Measurements from ENCODE around the gene PHPT1. TPM values are rescaled to one million over a fixed set of nuclear protein-coding genes. Genes with fewer than 3 reads are reported as not detected.
A peak's percentile ranks its signal among the peaks of the same experiment; 100 is the strongest.
"Not testable (repeated sequence)": the region's sequence is repeated elsewhere in the genome, so short reads cannot be mapped to it uniquely, and the experiment has no call there.

Gene PHPT1
- total RNA-seq (10 to 100 TPM; 13.6 to 17.8 TPM), total RNA-seq (2.8 to 45.8 (median 11.5) reads per million in 172 experiments)
- polyA plus RNA-seq (2013, experiment 1 of 2), result 26.9 TPM
- 34.0 TPM for polyA plus RNA-seq (2013, experiment 2 of 2)

DNA sequence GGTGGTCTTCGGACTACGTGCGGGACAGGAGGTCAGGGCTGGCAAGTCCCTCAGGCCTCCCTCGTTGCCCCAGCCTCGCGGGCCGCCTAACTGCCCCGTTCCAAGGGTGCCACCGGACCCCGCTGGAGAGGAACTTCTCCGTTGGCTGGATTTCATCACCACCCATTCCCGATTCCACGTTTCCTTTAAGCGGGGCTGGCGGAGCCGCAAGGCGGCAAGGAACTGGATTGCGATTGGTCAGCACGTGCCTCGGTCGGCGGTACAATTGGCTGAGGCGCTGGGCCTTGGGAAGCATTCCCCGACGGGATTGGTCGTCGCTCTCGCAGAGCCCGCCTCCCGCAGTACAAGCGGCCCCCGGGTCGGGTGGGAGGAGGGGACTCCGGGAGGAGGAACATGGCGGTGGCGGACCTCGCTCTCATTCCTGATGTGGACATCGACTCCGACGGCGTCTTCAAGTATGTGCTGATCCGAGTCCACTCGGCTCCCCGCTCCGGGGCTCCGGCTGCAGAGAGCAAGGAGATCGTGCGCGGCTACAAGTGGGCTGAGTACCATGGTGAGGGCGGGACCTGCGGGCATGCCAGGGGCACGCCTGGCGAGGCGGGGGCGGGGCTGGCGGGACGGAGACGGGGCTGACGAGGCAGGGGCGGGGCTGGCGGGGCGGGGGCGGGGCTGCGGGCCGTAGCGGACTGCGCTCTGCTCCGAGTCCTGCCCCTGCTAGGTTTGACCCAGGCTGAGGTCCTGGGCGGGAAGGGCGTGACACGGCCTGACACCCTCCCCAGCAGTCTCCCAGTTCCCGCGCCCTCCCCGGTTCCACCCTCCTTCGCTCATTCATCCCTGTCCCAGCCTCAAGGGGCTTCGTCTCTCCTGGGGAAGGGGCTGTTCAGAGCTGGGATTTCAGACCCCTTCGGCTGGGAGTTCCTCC lies at the start of gene PHPT1:
Gene PHPT1, plus strand, starts transcription at position 372 of the 922 bp plus-strand sequence. Its CDS starts 22 bp downstream, at position 394.
- Histone ChIP-seq H3K36me3 (ENCODE audit: insufficient read depth, low read length) (peaks cover 10% of the 10 kb centered on the region), H3K27me3 (ENCODE audit: control insufficient read depth in 1 of 2, insufficient read depth in 2 of 2, low read length in 2 of 2) (peaks cover 15 to 16% of the 10 kb centered on the region in 2 experiments), H3K9me3 (ENCODE audit: control insufficient read depth in 1 of 2, insufficient read depth in 1 of 2, low read length in 2 of 2) (peaks cover 0 to 15% of the 10 kb centered on the region in 2 experiments), H3K4me1 (ENCODE audit: insufficient read depth, low read length) (peaks cover 45% of the 10 kb centered on the region), H3K4me3 (ENCODE audit: low read length) (peak within 1 kb of the TSS; percentile 84), H3K27ac (ENCODE audit: low read depth in 1 of 2, low read length in 2 of 2) (peak within 1 kb of the TSS in 1 of 2 donors; percentile 60)
- Mint-ChIP-seq H3K27me3 (peaks cover 21% of the 10 kb centered on the region), H3K9me3 (no peaks in the 10 kb centered on the region), H3K27ac (peak within 1 kb of the TSS; percentile 91), H3K4me1 (ENCODE audit: low read depth) (peaks cover 10% of the 10 kb centered on the region), H3K4me3 (peak within 1 kb of the TSS; percentile 97), H3K36me3 (ENCODE audit: low read depth) (peaks cover 8% of the 10 kb centered on the region)
- CTCF ChIA-PET, result no interaction called here
- intact Hi-C loops (cut with DNase I, micrococcal nuclease), result loop anchor here (1.0 to 10.0 kb wide), 7 partner anchors 17 to 96 kb away; partner anchors contain the start of genes FBXW5 (in 2 of the 2), RABL6 (in 2 of the 2), TRAF2 (in 2 of the 2) and C8G (in 1 of the 2)
- TF ChIP-seq, protein P1, sequence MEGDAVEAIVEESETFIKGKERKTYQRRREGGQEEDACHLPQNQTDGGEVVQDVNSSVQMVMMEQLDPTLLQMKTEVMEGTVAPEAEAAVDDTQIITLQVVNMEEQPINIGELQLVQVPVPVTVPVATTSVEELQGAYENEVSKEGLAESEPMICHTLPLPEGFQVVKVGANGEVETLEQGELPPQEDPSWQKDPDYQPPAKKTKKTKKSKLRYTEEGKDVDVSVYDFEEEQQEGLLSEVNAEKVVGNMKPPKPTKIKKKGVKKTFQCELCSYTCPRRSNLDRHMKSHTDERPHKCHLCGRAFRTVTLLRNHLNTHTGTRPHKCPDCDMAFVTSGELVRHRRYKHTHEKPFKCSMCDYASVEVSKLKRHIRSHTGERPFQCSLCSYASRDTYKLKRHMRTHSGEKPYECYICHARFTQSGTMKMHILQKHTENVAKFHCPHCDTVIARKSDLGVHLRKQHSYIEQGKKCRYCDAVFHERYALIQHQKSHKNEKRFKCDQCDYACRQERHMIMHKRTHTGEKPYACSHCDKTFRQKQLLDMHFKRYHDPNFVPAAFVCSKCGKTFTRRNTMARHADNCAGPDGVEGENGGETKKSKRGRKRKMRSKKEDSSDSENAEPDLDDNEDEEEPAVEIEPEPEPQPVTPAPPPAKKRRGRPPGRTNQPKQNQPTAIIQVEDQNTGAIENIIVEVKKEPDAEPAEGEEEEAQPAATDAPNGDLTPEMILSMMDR (IDR thresholded peaks at IDR 0.05), result no peak
- DNase-seq, result peak; percentile 89 to 98 (median 94)
- POLR2A ChIA-PET, result interaction anchor here (0.9 to 1.7 kb wide), 2 partner anchors 32 to 37 kb away, joined by 3 to 4 read pairs; partner anchors contain the start of gene TRAF2
- ATAC-seq (ENCODE audit: poor library complexity), result peak; percentile 92

DNA sequence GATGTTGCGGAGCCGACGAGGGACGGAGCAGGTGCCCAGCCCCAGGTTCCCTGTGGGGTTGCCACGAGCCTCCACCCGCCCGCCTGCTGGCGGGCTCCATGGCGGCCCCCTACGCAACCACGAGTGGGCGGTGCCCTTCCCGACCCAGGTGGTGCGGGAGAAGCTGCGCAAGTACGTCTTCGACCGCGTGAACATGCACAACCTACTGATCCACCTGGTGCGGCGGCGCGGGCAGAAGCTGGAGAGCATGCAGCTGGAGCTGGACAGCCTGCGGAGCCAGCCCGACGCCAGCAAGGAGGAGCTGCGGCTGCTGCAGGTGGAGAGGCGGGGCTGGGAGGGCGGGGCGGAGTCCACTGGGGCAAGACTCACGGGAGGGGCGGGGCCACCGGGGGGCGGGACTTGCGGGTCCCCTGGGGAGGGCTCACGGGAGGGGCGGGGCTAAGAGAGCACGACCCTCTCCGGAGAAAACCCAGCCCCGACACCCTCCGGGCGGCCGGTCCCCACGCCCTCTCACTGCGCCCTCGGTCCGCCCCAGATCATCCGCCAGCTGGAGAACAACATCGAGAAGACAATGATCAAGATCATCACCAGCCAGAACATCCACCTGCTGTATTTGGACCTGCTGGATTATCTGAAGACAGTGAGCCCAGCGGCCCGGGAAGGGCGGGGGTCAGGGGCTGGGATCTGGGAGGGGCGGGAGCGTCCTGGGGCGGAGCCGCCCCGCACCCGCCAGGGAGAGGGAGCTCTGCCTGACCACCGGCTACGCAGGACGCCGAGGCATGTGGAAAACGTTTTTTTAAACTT lies 49.2 kb upstream of the PHPT1 start:
- Histone ChIP-seq H3K4me1 (ENCODE audit: insufficient read depth, low read length) (peaks cover 33% of the 10 kb centered on the region), H3K36me3 (ENCODE audit: insufficient read depth, low read length) (no peaks in the 10 kb centered on the region), H3K27me3 (ENCODE audit: control insufficient read depth in 1 of 2, insufficient read depth in 2 of 2, low read length in 2 of 2) (peaks cover 0 to 3% of the 10 kb centered on the region in 2 experiments), H3K4me3 (ENCODE audit: low read length) (peak overlapping the region; percentile 70), H3K27ac (ENCODE audit: low read depth in 1 of 2, low read length in 2 of 2) (no peak overlapping the region), H3K9me3 (ENCODE audit: control insufficient read depth in 1 of 2, insufficient read depth in 1 of 2, low read length in 2 of 2) (no peaks in the 10 kb centered on the region)
- intact Hi-C loops (cut with DNase I, micrococcal nuclease), result loop anchor here (1.0 to 10.0 kb wide), 4 partner anchors 9 to 655 kb away; partner anchors contain the start of genes NSMF (in 1 of the 2), SNAPC4 (in 1 of the 2) and TMEM141 (in 1 of the 2)
- peak; percentile 72 for ATAC-seq (ENCODE audit: poor library complexity)
- Mint-ChIP-seq H3K9me3 (no peaks in the 10 kb centered on the region), H3K4me1 (ENCODE audit: low read depth) (peaks cover 37% of the 10 kb centered on the region), H3K27me3 (no peaks in the 10 kb centered on the region), H3K27ac (peak overlapping the region; percentile 71), H3K4me3 (peak overlapping the region; percentile 87), H3K36me3 (ENCODE audit: low read depth) (no peaks in the 10 kb centered on the region)
- peak; percentile 78 to 98 (median 90) for DNase-seq
- TF ChIP-seq, protein P1 (IDR thresholded peaks at IDR 0.05), result no peak
- ChIA-PET CTCF (interaction anchor here (0.8 kb wide), 1 partner anchor 229 kb away, joined by 3 read pairs; no protein-coding TSS in a partner anchor), POLR2A (interaction anchor here (0.7 to 3.8 kb wide), 9 partner anchors 8 to 659 kb away, joined by 3 to 20 read pairs (median 4); partner anchors contain the start of genes MAN1B1, NSMF, RABL6 and SAPCD2)

DNA sequence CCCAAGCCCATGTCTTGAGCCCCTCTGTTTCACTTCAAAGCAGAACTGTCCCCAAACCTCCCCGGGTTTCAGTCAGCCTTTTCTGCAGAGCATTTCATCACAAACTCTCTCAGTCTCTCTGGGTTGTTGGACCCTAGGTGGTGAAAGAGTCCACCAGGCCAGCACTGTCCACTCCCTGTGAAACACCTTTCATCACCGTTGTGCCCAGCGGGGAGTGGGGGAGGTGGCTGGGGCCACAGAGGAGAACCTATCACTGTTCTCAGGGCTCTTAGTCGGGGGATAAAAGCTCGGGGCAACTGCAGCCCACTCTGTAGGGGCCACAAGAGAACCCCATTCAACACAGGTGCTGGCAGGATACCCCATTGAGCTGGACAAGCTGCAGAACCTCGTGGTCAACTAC lies 46.9 kb upstream of the PHPT1 start:
- H3K4me1 ChIP-seq (ENCODE audit: insufficient read depth, low read length), result peaks cover 44% of the 10 kb centered on the region
- peaks cover 4% of the 10 kb centered on the region for H3K36me3 Mint-ChIP-seq (ENCODE audit: low read depth)
- ATAC-seq (ENCODE audit: poor library complexity), result no peak
- no peaks in the 10 kb centered on the region for H3K27me3 Mint-ChIP-seq
- peaks cover 36% of the 10 kb centered on the region for H3K4me1 Mint-ChIP-seq (ENCODE audit: low read depth)
- intact Hi-C loops (cut with DNase I, micrococcal nuclease), result loop anchor here (10.0 kb wide), 2 partner anchors 102 to 398 kb away; partner anchors contain the start of gene SNAPC4 (in 1 of the 2)
- CTCF ChIA-PET, result no interaction called here
- H3K4me3 ChIP-seq (ENCODE audit: low read length), result no peak overlapping the region
- H3K27me3 ChIP-seq (ENCODE audit: control insufficient read depth in 1 of 2, insufficient read depth in 2 of 2, low read length in 2 of 2), result peaks cover 0 to 3% of the 10 kb centered on the region in 2 experiments
- H3K9me3 Mint-ChIP-seq, result no peaks in the 10 kb centered on the region
- H3K9me3 ChIP-seq (ENCODE audit: control insufficient read depth in 1 of 2, insufficient read depth in 1 of 2, low read length in 2 of 2), result no peaks in the 10 kb centered on the region
- TF ChIP-seq, protein P1 (IDR thresholded peaks at IDR 0.05), result no peak
- H3K4me3 Mint-ChIP-seq, result peak overlapping the region; percentile 38
- DNase-seq, result peak in 1 of 14 experiments; percentile 14
- H3K36me3 ChIP-seq (ENCODE audit: insufficient read depth, low read length), result no peaks in the 10 kb centered on the region
- no peak overlapping the region for H3K27ac ChIP-seq (ENCODE audit: low read depth in 1 of 2, low read length in 2 of 2)
- no peak overlapping the region for H3K27ac Mint-ChIP-seq
- POLR2A ChIA-PET, result no interaction called here

DNA sequence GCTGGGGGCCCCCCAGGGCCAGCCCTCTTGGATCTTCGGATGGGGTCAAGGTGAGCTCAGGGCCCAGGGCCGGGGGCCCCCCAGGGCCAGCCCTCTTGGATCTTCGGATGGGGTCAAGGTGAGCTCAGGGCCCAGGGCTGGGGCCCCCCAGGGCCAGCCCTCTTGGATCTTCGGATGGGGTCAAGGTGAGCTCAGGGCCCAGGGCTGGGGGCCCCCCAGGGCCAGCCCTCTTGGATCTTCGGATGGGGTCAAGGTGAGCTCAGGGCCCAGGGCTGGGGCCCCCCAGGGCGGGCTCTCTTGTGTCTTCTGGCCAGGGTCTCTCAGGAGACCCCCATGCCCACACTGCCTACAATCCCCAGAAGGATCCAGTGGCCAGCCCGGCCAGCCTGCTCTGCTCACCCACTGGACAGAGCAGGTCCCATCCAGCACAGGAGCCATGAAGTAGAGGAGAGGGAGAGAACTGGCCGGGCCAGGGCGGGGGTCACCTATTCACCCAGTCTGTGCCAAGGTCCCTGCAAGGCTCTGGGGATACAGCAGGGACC lies 46.1 kb upstream of the PHPT1 start:
- H3K9me3 ChIP-seq (ENCODE audit: control insufficient read depth in 1 of 2, insufficient read depth in 1 of 2, low read length in 2 of 2); DNase-seq; CTCF ChIA-PET; POLR2A ChIA-PET; H3K27me3 ChIP-seq (ENCODE audit: control insufficient read depth in 1 of 2, insufficient read depth in 2 of 2, low read length in 2 of 2); H3K27ac ChIP-seq (ENCODE audit: low read depth in 1 of 2, low read length in 2 of 2); H3K36me3 ChIP-seq (ENCODE audit: insufficient read depth, low read length); ATAC-seq (ENCODE audit: poor library complexity); H3K4me3 ChIP-seq (ENCODE audit: low read length); H3K9me3 Mint-ChIP-seq; H3K36me3 Mint-ChIP-seq (ENCODE audit: low read depth); H3K27me3 Mint-ChIP-seq: not testable (repeated sequence)
- Mint-ChIP-seq H3K4me3 (peak overlapping the region; percentile 51), H3K4me1 (ENCODE audit: low read depth) (peaks cover 36% of the 10 kb centered on the region), H3K27ac (peak overlapping the region; percentile 76)
- peaks cover 45% of the 10 kb centered on the region for H3K4me1 ChIP-seq (ENCODE audit: insufficient read depth, low read length)
- intact Hi-C loops (cut with DNase I, micrococcal nuclease), result loop anchor here (10.0 kb wide), 2 partner anchors 102 to 398 kb away; partner anchors contain the start of gene SNAPC4 (in 1 of the 2)

Measured in CD4-positive, alpha-beta T cell (primary cell).